SHP77 treated with DMSO at 0.1 percent for 48 hours (cell line): ENCODE data around the gene C15orf40.
"Not testable (repeated sequence)": the region's sequence is repeated elsewhere in the genome, so short reads cannot be mapped to it uniquely, and the experiment has no call there.

Experiments used
- DNase-seq: peaks from one replicate; lab custom pipeline; 2025; lab: John Stamatoyannopoulos, UW

Gene C15orf40

GRCh38 chr15:82952158-82953081 is 59.0 kb downstream of the C15orf40 start, which contains the start of gene HOMER2:
Gene HOMER2, minus strand, starts transcription at chr15:82952720. Its CDS starts 185 bp downstream, at chr15:82952535.
- no peak for DNase-seq

- no peak for DNase-seq
Measured at GRCh38 chr15:82951472-82952157, 59.8 kb downstream of the C15orf40 start.

GRCh38 chr15:82950746-82951370 is 60.6 kb downstream of the C15orf40 start:
- no peak for DNase-seq

- no peak for DNase-seq
Measured at GRCh38 chr15:82950295-82950694, 61.1 kb downstream of the C15orf40 start.

- DNase-seq, result no peak
Measured at GRCh38 chr15:82946155-82946701, 65.2 kb downstream of the C15orf40 start.

GRCh38 chr15:82945326-82945725 is 66.1 kb downstream of the C15orf40 start:
- DNase-seq, result no peak

GRCh38 chr15:82944821-82945220 is 66.6 kb downstream of the C15orf40 start:
- DNase-seq, result no peak

GRCh38 chr15:82944056-82944455 is 67.4 kb downstream of the C15orf40 start:
- DNase-seq, result no peak

GRCh38 chr15:82943176-82943575 is 68.3 kb downstream of the C15orf40 start:
- DNase-seq, result no peak

GRCh38 chr15:82942691-82943090 is 68.7 kb downstream of the C15orf40 start:
- no peak for DNase-seq

GRCh38 chr15:82939678-82940077 is 71.8 kb downstream of the C15orf40 start:
- not testable (repeated sequence) for DNase-seq
